ENCODE results near the gene CLDN1. TPM values are rescaled to one million over a fixed set of nuclear protein-coding genes. Genes with fewer than 3 reads are reported as not detected.

The CLDN1 gene
- total and polyA plus RNA-seq, 8 donors, result 20.6 to 107 (median 29.5) TPM

DNA sequence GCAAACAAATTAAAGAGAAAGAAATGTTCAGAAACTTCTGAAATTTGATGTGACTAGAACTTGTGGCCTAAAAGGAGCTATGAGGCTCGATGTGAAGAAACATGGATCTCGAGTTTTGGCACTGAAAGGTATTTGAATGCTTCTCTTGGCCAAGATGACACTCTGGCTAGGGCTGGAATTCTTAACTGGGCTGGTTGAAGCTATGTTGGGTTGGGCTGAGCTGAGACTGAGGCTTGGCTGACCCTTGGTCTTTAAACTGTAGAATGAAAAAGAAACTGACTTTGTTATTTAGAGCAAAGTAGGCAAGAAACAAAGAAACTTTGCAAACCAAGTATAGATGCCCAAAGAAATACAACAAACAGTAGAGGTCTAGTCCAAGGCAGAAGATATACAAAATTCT, 37.6 kb upstream of the CLDN1 start:
- no peak for FAIRE-seq
- ATAC-seq, result no peak
- Histone ChIP-seq H3K9me3 (no peaks in the 10 kb centered on the region), H3K27me3 (no peaks in the 10 kb centered on the region), H3K4me1 (peaks cover 0 to 4% (median 0%) of the 10 kb centered on the region in 3 donors), H3K36me3 (no peaks in the 10 kb centered on the region), H3K27ac (no peak overlapping the region), H3K4me3 (no peak overlapping the region)
- intact Hi-C loops (cut with DNase I), result no loop called here
- WGBS, 2 donors, result 78 to 93% methylated on average over 2 of the region's 2 CpGs
- no peak for DNase-seq
- no peak for TF ChIP-seq CTCF (IDR thresholded peaks at IDR 0.05)

GRCh38 chr3:190357468-190357867, 35.2 kb upstream of the CLDN1 start:
- no peak for FAIRE-seq
- H3K4me3 ChIP-seq, result no peak overlapping the region
- no peak overlapping the region for H3K27ac ChIP-seq
- intact Hi-C loops (cut with DNase I), result no loop called here
- no peaks in the 10 kb centered on the region for H3K27me3 ChIP-seq
- no peak for TF ChIP-seq CTCF (IDR thresholded peaks at IDR 0.05)
- H3K9me3 ChIP-seq, result no peaks in the 10 kb centered on the region
- WGBS, 2 donors, result 87 to 88% methylated on average over 2 of the region's 2 CpGs
- no peak for ATAC-seq
- peaks cover 0 to 4% (median 0%) of the 10 kb centered on the region in 3 donors for H3K4me1 ChIP-seq
- no peak for DNase-seq
- no peaks in the 10 kb centered on the region for H3K36me3 ChIP-seq

DNA sequence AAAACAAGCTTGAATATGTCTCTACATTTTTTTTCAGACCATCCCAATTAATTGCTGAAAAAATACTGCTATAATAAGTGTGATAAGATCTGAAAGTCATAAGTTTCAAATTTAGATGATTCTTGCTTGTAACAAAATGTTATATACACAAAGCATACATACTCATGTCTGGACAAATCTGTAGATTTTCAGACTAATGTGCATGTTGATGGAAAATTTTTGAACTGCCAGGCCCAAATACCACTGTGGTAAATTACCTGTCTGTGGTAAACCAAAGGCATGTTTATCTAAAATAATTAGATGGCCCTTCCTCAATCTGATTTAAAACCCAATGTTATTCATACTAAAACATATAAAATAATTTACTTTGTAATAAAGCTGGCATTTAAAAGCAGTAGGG, 34.0 kb upstream of the CLDN1 start:
- peaks cover 0 to under 1% (median 0%) of the 10 kb centered on the region in 3 donors for H3K4me1 ChIP-seq
- no peak for ATAC-seq
- no peak for DNase-seq
- no peak for TF ChIP-seq CTCF (IDR thresholded peaks at IDR 0.05)
- H3K36me3 ChIP-seq, result no peaks in the 10 kb centered on the region
- intact Hi-C loops (cut with DNase I), result no loop called here
- no peaks in the 10 kb centered on the region for H3K27me3 ChIP-seq
- no peak overlapping the region for H3K4me3 ChIP-seq
- H3K27ac ChIP-seq, result no peak overlapping the region
- FAIRE-seq, result no peak
- no peaks in the 10 kb centered on the region for H3K9me3 ChIP-seq

DNA sequence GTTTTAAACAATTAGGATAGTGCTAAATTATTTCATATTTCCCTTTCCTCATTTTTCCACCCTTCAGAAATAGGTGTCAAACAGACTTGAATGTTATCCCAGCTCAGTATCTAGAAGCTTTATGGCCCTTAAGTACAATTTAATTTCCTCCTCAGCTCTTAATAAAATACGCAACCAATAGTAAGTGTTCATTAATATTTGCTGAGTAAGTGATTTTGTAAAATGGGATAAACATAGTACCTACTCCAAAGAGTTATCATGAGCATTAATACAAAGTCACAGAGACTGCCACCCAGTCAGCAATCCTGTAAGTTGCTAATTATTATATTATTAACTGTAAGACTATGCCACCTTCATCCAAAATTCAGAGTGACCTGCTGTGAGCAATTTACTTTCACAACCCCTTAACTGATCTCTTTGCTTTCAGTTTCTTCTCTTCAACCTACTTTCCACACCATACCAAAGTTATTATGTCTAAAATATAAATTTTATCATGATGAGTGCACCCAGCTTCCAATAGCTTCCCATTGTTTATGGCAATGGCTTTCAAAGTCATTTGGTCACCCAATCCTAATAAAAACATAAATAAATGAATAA, 30.7 kb upstream of the CLDN1 start:
- DNase-seq (no peak), FAIRE-seq (no peak), ATAC-seq (no peak)
- no peak overlapping the region for H3K4me3 ChIP-seq
- no peak for TF ChIP-seq CTCF (IDR thresholded peaks at IDR 0.05)
- 98 to 100% methylated on average over 1 of the region's 1 CpG for WGBS, 2 donors
- H3K4me1 ChIP-seq, result no peaks in the 10 kb centered on the region
- H3K27ac ChIP-seq, result no peak overlapping the region
- H3K27me3 ChIP-seq, result no peaks in the 10 kb centered on the region
- intact Hi-C loops (cut with DNase I), result no loop called here
- H3K9me3 ChIP-seq, result no peaks in the 10 kb centered on the region
- H3K36me3 ChIP-seq, result no peaks in the 10 kb centered on the region

DNA sequence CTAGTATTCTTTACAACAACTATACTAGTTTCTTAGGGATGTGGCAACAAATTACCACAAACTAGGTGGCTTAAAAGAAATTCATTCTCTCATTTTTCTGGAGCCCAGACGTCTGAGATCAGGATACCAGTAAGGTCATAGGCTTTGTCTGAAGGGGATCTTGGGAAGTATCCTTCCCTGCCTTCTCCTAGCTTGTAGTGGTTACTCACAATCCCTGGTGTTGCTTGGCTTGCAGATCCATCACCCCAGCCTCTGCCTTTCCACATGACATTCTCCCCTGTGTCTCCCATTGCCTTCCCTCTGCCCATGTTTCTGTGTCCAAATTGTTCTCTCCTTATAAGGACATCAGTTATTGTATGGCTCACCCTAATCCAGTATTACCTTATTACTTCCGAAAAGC, 24.3 kb upstream of the CLDN1 start:
- H3K4me1 ChIP-seq, result peaks cover 4 to 11% (median 4%) of the 10 kb centered on the region in 3 donors
- H3K27me3 ChIP-seq, result no peaks in the 10 kb centered on the region
- 83 to 92% methylated on average over 2 of the region's 2 CpGs for WGBS, 2 donors
- H3K9me3 ChIP-seq, result no peaks in the 10 kb centered on the region
- intact Hi-C loops (cut with DNase I), result no loop called here
- FAIRE-seq (no peak), DNase-seq (no peak), ATAC-seq (no peak)
- H3K4me3 ChIP-seq, result no peak overlapping the region
- H3K27ac ChIP-seq, result peak overlapping the region in 2 of 4 donors; percentile 84 to 86
- no peak for TF ChIP-seq CTCF (IDR thresholded peaks at IDR 0.05)
- no peaks in the 10 kb centered on the region for H3K36me3 ChIP-seq
